HK-2 (cell line): ENCODE measurements around the gene SCNN1A.
"Not testable (repeated sequence)": the region's sequence is repeated elsewhere in the genome, so short reads cannot be mapped to it uniquely, and the experiment has no call there.

ENCODE experiments used
- DNase-seq: peaks from one replicate; pipeline ENCODE4 v3.0.0-alpha.2; 2018; ENCODE audit not compliant: unreplicated experiment

The SCNN1A gene

GRCh38 chr12:6347367-6348338 lies 27.7 kb downstream of the SCNN1A start:
- DNase-seq, result no peak

DNA sequence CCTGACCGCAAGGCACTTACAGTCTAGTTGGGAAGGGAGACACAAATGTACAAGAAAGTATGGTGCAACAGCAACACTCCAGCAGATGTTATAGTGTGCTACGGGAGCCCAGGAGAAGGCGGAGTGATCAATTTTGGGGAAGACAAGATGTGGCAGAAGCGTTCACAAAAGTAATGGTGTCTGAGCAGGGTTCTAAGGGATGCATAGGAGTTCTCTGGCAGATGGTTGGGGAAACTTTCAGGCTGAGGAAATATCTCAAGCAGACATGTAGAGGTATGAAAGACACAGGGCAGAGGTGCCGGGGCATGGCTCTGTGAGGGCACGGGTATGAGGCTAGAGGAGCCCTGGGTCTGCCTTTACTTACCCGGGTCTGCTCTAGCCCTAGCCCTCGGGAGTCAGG lies 28.4 kb downstream of the SCNN1A start:
- DNase-seq, result no peak

- no peak for DNase-seq
Observed at GRCh38 chr12:6346235-6346832, 29.0 kb downstream of the SCNN1A start.

- peak; percentile 72 for DNase-seq
Observed at GRCh38 chr12:6345319-6346091, 29.9 kb downstream of the SCNN1A start.

DNA sequence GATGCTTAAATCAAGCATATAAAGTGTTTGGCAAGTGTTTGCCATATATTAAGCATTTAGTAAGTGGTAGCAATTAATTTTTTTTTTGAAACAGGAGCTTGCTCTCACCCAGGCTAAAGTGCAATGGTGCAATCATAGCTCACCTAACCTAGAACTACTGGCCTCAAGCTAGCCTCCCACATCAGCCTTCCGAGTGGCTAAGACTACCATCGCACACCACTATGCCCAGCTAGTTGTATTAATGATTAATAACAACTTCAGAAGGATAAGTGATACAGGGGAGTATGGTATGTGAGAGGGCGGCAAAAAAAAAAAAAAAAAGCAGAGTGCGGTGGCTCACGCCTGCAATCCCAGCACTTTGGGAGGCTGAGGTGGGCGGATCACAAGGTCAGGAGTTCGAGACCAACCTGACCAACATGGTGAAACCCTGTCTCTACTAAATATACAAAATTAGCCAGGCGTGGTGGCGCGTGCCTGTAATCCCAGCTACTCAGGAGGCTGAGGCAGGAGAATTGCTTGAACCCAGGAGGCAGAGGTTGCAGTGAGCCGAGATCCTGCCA lies 31.2 kb downstream of the SCNN1A start:
- DNase-seq, result not testable (repeated sequence)

GRCh38 chr12:6343518-6343917 lies 31.8 kb downstream of the SCNN1A start:
- DNase-seq, result no peak

- DNase-seq, result no peak
Observed at GRCh38 chr12:6342140-6342889, 33.0 kb downstream of the SCNN1A start.

GRCh38 chr12:6341417-6342139 lies 33.8 kb downstream of the SCNN1A start, which contains the start of gene TNFRSF1A:
Gene TNFRSF1A (minus strand): TSS chr12:6342076. CDS start chr12:6341814, 262 bp downstream.
- DNase-seq, result peak; percentile 57

- no peak for DNase-seq
Observed at GRCh38 chr12:6340745-6341416, 34.5 kb downstream of the SCNN1A start.

- DNase-seq, result peak; percentile 46
Observed at GRCh38 chr12:6340032-6340638, 35.2 kb downstream of the SCNN1A start.

GRCh38 chr12:6338955-6339354 lies 36.4 kb downstream of the SCNN1A start:
- DNase-seq, result no peak

DNA sequence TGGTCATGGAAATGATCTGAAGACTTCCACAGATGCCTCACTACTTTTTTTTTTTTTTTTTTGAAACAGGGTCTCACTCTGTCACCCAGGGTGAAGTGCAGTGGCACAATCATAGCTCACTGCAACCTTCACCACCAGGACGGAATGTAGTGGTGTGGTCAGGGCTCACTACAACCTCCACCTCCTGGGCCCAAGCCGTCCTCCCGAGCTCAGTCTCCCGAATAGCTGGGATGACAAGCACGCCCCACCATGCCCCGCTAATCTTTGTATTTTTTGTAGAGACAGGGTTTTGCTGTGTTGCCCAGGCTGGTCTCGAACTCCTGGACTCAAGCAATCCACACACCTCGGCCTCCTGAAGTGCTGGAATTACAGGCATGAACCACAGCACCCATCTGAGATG lies 36.8 kb downstream of the SCNN1A start:
- DNase-seq, result not testable (repeated sequence)

DNA sequence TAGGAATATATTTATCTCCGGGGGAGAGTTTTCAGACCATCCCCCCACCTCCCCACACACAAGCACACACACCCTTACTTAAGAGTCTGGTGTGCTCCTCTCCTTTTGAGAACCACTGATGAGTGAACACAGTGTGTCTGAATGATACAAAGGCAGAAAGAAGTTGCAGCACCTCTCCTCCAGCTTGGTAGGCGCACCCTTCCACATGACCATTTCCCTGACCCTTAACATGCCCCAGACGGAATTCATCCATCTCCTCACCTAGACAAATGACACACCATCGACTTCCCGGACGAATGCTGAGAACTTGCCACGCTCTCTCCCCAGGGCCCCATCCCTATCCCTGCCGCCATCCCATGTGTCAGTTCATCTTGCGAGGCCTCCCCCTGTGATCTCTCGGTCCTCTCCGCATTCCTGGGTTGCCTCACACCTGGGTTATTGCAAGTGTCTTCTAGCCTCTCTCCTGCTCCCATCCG lies 37.4 kb downstream of the SCNN1A start:
- no peak for DNase-seq

- DNase-seq, result no peak
Observed at GRCh38 chr12:6336889-6337853, 38.2 kb downstream of the SCNN1A start.

GRCh38 chr12:6336079-6336888 lies 39.1 kb downstream of the SCNN1A start:
- peak; percentile 94 for DNase-seq

GRCh38 chr12:6335451-6336078 lies 39.8 kb downstream of the SCNN1A start:
- DNase-seq, result peak; percentile 86
